ENCODE data around the gene RABGEF1.
"Not testable (repeated sequence)": the region's sequence is repeated elsewhere in the genome, so short reads cannot be mapped to it uniquely, and the experiment has no call there.

The RABGEF1 gene

GRCh38 chr7:66735154-66735553 lies 5.4 kb upstream of the RABGEF1 start:
- no peak for DNase-seq (ENCODE audit: low spot score)

- DNase-seq (ENCODE audit: low spot score): no peak
Measured at GRCh38 chr7:66735850-66736249, 4.7 kb upstream of the RABGEF1 start.

DNA sequence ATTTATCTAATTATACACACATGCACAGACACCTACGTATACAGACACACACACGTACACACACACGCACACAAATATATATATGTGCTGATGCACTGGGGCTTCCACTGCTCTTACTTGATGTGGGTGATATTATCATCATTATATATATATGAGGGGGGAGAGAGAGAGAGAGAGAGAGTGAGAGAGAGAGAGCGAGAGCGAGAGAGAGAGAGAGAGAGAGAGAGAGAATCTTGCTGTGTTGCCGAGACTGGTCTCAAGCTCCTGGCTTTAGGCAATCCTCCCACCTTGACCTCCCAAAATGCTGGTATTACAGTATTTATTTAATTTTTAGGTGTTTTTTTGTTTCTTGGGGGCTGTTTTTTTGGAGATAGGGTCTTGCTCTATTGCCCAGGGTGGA lies 3.6 kb upstream of the RABGEF1 start:
- DNase-seq (ENCODE audit: low spot score): no peak

GRCh38 chr7:66737667-66738066 lies 2.9 kb upstream of the RABGEF1 start:
- DNase-seq (ENCODE audit: low spot score): no peak

DNA sequence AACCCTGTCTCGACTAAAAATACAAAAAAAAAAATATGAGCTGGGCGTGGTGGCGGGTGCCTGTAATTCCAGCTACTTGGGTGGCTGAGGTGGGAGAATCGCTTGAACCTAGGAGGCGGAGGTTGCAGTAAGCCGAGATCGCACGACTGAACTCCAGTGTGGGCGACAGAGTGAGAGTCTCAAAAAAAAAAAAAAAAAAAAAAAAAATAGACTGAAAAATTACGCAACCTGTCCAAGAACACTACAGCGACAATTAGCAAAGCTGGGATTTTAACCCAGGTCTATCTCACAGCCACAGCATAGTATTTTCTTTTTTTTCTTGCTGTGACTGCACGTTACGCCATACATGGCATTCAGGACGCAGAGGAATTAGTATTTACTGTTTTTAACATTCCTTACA lies 1.1 kb upstream of the RABGEF1 start:
- no peak for DNase-seq (ENCODE audit: low spot score)

DNA sequence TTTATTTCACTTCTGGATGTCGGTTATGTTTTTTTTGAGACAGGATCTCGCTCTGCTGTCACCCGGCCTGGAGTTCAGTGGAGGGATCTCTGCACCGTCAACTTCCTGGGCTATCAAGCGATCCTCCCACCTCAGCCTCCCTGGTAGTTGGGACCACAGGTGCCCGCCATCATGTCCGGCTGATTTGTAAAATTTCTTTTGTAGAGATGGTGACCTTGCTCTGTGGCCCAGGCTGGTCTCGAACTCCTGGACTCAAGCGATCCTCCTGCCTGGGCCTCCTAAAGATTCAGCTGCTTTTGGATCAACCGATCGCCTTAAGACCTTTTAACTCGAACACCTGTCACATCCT lies 606 bp upstream of the RABGEF1 start:
- DNase-seq (ENCODE audit: low spot score): no peak

GRCh38 chr7:66740980-66741709 lies 612 bp downstream of the RABGEF1 start:
- peak; percentile 31 for DNase-seq (ENCODE audit: low spot score)

DNA sequence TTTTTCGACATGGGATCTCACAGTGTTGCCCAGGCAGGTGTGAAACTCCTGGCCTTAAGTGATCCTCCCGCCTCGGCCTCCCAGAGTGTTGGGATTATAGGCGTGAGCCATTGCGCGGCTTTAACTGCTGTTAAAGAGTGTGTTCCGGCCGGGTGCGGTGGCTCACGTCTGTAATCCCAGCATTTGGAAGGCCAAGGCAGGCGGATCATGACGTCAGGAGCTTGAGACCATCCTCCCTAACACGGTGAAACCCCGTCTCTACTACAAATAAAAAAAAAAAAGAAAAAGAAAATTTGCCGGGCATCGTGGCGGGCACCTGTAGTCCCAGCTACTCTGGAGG lies 1.1 kb downstream of the RABGEF1 start:
- no peak for DNase-seq (ENCODE audit: low spot score)

- DNase-seq (ENCODE audit: low spot score): peak; percentile 56
Measured at GRCh38 chr7:66742298-66742697, 1.8 kb downstream of the RABGEF1 start.

GRCh38 chr7:66743920-66744319 lies 3.4 kb downstream of the RABGEF1 start:
- no peak for DNase-seq (ENCODE audit: low spot score)

DNA sequence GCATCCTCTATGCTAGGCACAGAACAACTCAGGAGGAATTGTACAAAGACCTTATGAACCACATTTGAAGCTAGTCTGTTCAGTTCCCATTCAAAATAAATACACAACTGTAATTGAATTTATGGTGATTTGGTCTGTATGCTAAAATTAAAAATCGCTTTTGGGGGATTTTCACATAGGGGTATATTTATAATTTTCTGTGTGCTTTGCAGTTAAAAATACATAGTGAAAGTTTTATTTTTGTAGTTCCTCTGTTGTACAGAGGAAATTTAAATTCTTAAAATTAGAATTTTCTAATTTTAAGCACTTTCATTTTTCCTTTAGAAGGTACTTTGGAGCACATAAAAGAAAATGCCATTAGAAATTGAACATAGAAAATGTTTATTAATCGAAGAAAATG lies 6.9 kb downstream of the RABGEF1 start:
- DNase-seq (ENCODE audit: low spot score): no peak

DNA sequence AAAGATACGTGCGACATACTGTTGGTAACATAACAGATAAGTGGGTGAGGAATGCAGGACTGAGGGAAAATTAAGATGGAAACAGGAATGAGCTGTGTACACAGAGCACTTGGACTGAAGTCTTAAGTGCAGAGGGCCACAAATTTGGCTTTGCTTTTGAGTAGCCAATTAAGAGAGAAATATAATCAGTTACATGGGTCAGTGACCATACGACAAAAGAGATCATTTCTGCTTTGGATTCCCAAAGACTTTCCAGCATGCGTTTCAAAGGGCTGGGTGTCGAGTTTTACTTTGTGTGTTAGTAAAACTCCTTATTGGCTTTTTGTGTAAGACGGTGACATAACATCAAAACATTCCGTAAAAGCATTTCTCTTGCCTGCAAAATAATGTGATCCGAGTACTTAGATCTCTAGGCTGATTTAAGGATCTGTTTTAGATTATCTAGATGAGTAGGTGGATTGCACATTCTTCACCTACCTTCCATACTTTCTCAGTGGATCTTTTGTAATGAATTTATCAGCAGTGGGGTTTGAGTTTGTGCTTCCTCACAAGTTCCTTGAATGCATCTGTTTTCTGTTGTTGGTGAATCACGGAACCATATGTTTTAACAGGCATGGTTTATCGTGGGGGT lies 7.5 kb downstream of the RABGEF1 start:
- DNase-seq (ENCODE audit: low spot score): no peak

GRCh38 chr7:66748791-66749190 lies 8.3 kb downstream of the RABGEF1 start:
- DNase-seq (ENCODE audit: low spot score): no peak

DNA sequence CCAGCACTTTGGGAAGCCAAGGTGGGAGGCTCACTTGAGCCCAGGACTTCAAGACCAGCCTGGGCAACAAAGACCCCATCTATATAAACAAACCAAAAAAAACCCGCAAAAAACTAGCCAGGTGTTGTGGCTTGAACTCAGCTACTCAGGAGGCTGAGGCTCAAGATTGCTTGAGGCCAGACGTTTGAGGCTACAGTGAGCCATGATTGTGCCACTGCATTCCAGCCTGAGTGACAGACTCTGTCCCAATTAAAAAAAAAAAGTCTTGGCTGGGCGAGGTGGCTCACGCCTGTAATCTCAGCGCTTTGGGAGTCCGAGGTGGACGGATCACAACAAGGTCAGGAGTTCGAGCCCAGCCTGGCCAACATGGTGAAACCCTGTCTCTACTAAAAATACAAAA lies 11.4 kb downstream of the RABGEF1 start:
- no peak for DNase-seq (ENCODE audit: low spot score)

GRCh38 chr7:66754541-66754940 lies 14.0 kb downstream of the RABGEF1 start:
- DNase-seq (ENCODE audit: low spot score): no peak

- DNase-seq (ENCODE audit: low spot score): not testable (repeated sequence)
Measured at GRCh38 chr7:66755059-66755458, 14.5 kb downstream of the RABGEF1 start.

DNA sequence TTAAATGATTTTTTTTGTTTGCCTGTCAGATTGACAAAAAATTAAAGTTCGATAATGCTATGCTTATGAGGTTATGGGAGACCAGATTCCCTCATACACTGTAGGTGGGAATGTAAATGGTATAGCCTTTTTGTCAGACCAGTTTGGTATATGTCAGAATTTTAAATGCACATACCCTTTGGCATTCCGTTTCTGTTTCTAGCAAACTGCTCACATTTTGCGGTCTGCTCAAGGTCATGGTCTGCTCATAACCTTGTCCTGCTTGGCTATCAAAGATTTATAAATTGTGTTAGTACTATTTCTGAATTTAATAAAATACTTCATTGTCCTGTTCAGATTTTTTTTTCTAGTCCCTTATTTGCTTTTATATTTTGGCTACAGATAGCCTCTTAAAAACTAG lies 15.7 kb downstream of the RABGEF1 start:
- DNase-seq (ENCODE audit: low spot score): not testable (repeated sequence)

DNA sequence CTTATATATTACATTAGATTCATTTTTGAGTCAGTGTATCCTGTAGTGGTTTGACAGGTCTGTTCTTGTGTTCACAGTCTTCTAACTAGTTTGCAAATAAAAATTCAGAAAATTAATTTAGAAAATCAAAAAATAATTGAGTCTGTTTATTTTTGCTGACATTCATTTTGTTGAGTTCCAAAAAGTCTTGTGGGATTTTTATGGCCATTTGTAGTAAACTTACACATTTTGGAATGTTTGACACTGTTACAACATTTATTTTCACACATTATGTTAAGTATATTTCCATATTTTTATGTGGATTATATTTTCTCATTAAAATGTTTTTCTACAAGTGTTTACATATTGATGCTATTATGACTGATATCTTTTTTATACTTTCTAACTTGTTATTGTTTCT lies 16.4 kb downstream of the RABGEF1 start:
- DNase-seq (ENCODE audit: low spot score): no peak

DNA sequence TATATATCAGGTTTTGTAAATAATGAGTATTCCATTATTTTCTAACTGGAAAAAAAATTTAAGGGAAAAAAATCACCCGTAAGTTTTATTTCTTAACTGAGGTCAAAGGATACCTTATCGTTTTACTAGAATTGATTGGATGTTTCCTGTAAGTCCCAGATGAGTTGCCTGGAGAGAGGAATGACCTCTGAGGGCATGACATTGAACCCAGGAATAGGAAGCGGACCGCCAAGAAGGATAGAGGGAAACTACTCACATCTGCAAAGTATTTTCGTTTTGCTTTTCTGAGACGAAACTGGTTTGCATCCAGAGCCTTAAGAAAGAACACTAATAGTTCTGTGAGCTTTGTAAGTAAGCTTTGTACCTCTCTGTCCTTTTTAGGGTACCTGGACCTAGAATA lies 17.4 kb downstream of the RABGEF1 start:
- no peak for DNase-seq (ENCODE audit: low spot score)

DNA sequence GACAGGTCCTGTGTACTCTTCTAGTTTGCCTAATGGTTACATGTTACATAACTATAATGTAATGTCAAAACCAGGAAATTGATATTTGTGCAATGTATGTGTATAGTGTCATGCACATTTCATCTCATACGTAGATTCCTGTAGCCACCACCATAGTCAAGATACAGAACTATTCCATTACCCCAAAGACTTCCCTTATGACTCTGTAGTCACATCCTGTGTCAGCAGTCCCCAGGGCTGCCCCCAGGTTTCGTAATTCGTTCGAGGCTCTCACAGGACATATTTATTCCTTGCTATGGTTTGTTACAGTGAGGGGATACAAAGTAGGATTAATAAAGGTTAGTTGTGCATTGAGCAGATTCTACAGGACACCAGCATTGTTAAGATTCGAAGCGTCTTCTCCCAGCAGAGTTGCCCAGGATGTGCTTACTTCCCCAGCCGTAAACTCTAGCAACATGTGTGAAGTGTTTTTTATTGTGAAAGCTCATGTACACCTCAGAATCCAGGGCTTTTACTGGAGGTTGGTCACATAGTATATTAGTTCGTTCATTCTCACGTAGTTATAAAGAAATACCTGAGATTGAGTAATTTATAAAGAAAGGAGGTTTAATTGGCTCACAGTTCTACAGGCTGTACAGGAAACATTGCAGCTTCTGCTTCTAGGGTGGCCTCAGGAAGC lies 18.6 kb downstream of the RABGEF1 start:
- no peak for DNase-seq (ENCODE audit: low spot score)

GRCh38 chr7:66763183-66763582 lies 22.6 kb downstream of the RABGEF1 start:
- not testable (repeated sequence) for DNase-seq (ENCODE audit: low spot score)

DNA sequence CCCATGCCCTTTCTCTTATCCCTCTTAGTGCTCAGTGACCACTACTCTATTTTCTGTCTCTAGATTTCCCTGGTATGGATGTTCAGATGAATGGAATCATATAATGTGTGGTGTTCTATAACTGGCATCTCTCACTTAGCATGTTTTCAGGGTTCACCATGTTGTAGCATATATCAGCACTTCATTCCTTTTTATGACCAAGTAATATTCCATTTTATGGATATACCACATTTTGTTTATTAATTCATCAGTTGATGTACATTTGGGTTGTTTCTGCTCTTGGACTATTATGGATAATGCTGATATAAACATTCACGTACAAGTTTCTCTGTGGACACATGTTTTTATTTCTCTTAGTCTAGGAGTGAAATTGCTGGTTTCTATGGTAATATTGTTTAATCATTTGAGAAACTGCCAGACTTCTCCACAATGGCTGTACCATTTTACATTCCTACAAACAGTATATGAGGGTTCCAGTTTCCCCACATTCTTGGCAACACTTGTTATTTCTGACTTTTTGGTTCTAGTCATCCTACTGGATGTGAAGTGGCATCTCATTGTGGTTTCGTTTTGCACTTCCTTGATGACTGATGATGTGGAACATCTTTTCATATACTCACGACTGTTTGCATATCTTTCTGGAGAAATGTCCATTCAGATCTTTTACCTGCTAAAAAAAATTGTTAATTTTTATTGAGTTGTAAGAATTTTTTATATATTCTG lies 23.3 kb downstream of the RABGEF1 start:
- DNase-seq (ENCODE audit: low spot score): not testable (repeated sequence)

DNA sequence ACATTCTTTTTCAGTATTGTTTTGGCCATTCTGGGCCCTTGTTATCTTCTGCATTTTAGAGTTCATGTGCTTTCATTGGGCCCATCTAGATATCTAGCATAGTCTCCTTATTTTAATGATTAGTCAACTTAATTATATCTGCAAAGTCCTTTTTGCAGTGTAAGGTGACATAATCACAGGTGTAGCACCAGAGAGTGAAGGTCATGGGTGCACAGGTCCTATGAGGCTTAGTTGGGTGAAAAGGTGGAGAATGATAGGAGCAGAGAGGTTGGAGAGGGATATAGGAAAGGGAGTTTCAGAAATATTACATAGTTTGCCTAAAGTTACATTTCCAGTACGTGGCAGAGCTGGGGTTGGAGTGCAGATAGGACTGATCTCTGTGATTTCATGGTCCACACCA lies 24.4 kb downstream of the RABGEF1 start:
- not testable (repeated sequence) for DNase-seq (ENCODE audit: low spot score)
